HepG2 (cell line): Measurements from ENCODE around the gene ATP10D. TPM values are rescaled to one million over a fixed set of nuclear protein-coding genes. Genes with fewer than 3 reads are reported as not detected.
A peak's percentile ranks its signal among the peaks of the same experiment; 100 is the strongest.

ENCODE experiments used
- AGO2 ChIP-seq: fragments of 200-400 bp; formaldehyde crosslinking; optimal IDR thresholded peaks from 2 replicates; pipeline ENCODE3; 2017; ENCODE audit warnings: mild to moderate bottlenecking, low read depth, low read length, moderate library complexity
- ARHGAP35 ChIP-seq: sonication (generic); formaldehyde crosslinking; IDR thresholded peaks from 2 replicates; pipeline ENCODE4 v1.9.0; 2022; ENCODE audit warnings: mild to moderate bottlenecking, inconsistent platforms, moderate library complexity, missing genetic modification reagents, borderline replicate concordance
- BORCS8-MEF2B ChIP-seq: sonication (generic); formaldehyde crosslinking; IDR thresholded peaks from 2 replicates; pipeline ENCODE4 v1.8.0; 2022; ENCODE audit warnings: mild to moderate bottlenecking, missing genetic modification reagents
- CHD2 ChIP-seq: IDR thresholded peaks from 2 replicates; pipeline ENCODE4 v1.6.1; 2011; ENCODE audit warnings: low read depth, low read length, improper control_type of control experiment
- CREB3 ChIP-seq: sonication (generic); formaldehyde crosslinking; IDR thresholded peaks from 2 replicates; pipeline ENCODE4 v1.5.0; 2020; ENCODE audit warnings: missing genetic modification reagents
- FOXO4 ChIP-seq: sonication (generic); formaldehyde crosslinking; conservative IDR thresholded peaks from 2 replicates; pipeline ENCODE4 v1.8.1; 2023; ENCODE audit warnings: missing genetic modification reagents
- HES4 ChIP-seq: sonication (generic); formaldehyde crosslinking; IDR thresholded peaks from 2 replicates; pipeline ENCODE4 v1.9.0; 2021; ENCODE audit warnings: mild to moderate bottlenecking, missing genetic modification reagents, borderline replicate concordance
- HIVEP1 ChIP-seq: sonication (generic); formaldehyde crosslinking; IDR thresholded peaks from 2 replicates; pipeline ENCODE4 v1.4.0; 2020; ENCODE audit warnings: mild to moderate bottlenecking, missing genetic modification reagents
- MEF2D ChIP-seq: sonication (generic); formaldehyde crosslinking; IDR thresholded peaks from 2 replicates; pipeline ENCODE4 v1.5.1; 2020; ENCODE audit warnings: mild to moderate bottlenecking, missing genetic modification reagents
- MXD3 ChIP-seq: IDR thresholded peaks from 2 replicates; pipeline ENCODE4 v1.6.1; 2016; ENCODE audit warnings: mild to moderate bottlenecking, missing biosample characterization, missing genetic modification reagents
- NFATC3 ChIP-seq: sonication (generic); formaldehyde crosslinking; IDR thresholded peaks from 2 replicates; pipeline ENCODE4 v1.5.1; 2020; ENCODE audit warnings: mild to moderate bottlenecking, missing genetic modification reagents
- NFE2L1 ChIP-seq: sonication (generic); formaldehyde crosslinking; IDR thresholded peaks from 2 replicates; pipeline ENCODE4 v1.4.0; 2020; ENCODE audit warnings: missing genetic modification reagents, mild to moderate bottlenecking, borderline replicate concordance
- NFRKB ChIP-seq: fragments of 450-650 bp; IDR thresholded peaks from 2 replicates; pipeline ENCODE4 v1.6.1; 2017
- PCBP1 ChIP-seq: fragments of 200-400 bp; formaldehyde crosslinking; IDR thresholded peaks from 2 replicates; pipeline ENCODE4 v1.6.1; 2017; ENCODE audit warnings: mild to moderate bottlenecking, low read depth, low read length, borderline replicate concordance
- POGK ChIP-seq: sonication (generic); formaldehyde crosslinking; conservative IDR thresholded peaks from 2 replicates; pipeline ENCODE4 v1.8.0; 2022; ENCODE audit warnings: mild to moderate bottlenecking, moderate library complexity, missing genetic modification reagents
- RXRA ChIP-seq: sonication (generic); formaldehyde crosslinking; IDR thresholded peaks from 2 replicates; pipeline ENCODE4 v1.5.1; 2020; ENCODE audit warnings: missing genetic modification reagents
- TSC22D2 ChIP-seq: sonication (generic); formaldehyde crosslinking; IDR thresholded peaks from 2 replicates; pipeline ENCODE4 v1.5.1; 2020; ENCODE audit warnings: missing genetic modification reagents, mild to moderate bottlenecking, borderline replicate concordance
- ZNF329 ChIP-seq: sonication (generic); formaldehyde crosslinking; IDR thresholded peaks from 2 replicates; pipeline ENCODE4 v1.9.0; 2021; ENCODE audit warnings: low read depth, mild to moderate bottlenecking, missing genetic modification reagents
- ZNF431 ChIP-seq: sonication (generic); formaldehyde crosslinking; IDR thresholded peaks from 2 replicates; pipeline ENCODE4 v1.9.0; 2022; ENCODE audit warnings: missing genetic modification reagents, low read depth, mild to moderate bottlenecking, borderline replicate concordance
- ZNF644 ChIP-seq: IDR thresholded peaks from 2 replicates; pipeline ENCODE4 v1.6.1; 2016; ENCODE audit warnings: low read depth
- ZNF704 ChIP-seq: sonication (generic); formaldehyde crosslinking; IDR thresholded peaks from 2 replicates; pipeline ENCODE4 v1.8.1; 2023; ENCODE audit warnings: mild to moderate bottlenecking, inconsistent platforms, moderate library complexity, missing genetic modification reagents, borderline replicate concordance
- ZSCAN29 ChIP-seq: sonication (generic); formaldehyde crosslinking; conservative IDR thresholded peaks from 2 replicates; pipeline ENCODE4 v1.4.0; 2020; ENCODE audit warnings: mild to moderate bottlenecking, missing genetic modification reagents
- polyA plus RNA-seq, 8 experiments: library from polyadenylated mRNA; depleted of rRNA in 3 of 8; stranded (reverse) in 7 of 8; unstranded in 1 of 8; fragments of >200 nt; fragmentation: Illumina TruSeq in 4 of 8; extraction: Trizol in 4 of 8; gene quantifications; 2 replicates each; pipeline versions ENCODE4 v1.2.1 to v1.2.3, GENCODE V29; 2011 to 2016; ENCODE audit warnings: low read depth in 4 of 8, missing spikeins in 1 of 8, mixed read lengths in 1 of 8; ENCODE audit not compliant: insufficient read depth in 1 of 8
- total RNA-seq, 5 experiments: library from RNA; depleted of rRNA; stranded (reverse); fragments of >200 nt; fragmentation: Illumina TruSeq; extraction: Trizol; gene quantifications; 2 replicates each; pipeline ENCODE4 v1.2.3, GENCODE V29; 2016; ENCODE audit warnings: low read depth in 1 of 5

The ATP10D gene
- total and polyA plus RNA-seq, 2 of the 13 experiments (the other 11 are each of a cell fraction or from before 2014, with no cell fraction given): 2.2 to 9.8 TPM

- no peak for TF ChIP-seq TSC22D2
- peak; percentile 70 for TF ChIP-seq POGK (CRISPR knock-in tag)
- TF ChIP-seq MXD3 (CRISPR knock-in tag): peak; percentile 45; the same call in 1 of the 2 replicates
- no peak for TF ChIP-seq CREB3 (CRISPR knock-in tag)
- TF ChIP-seq MEF2D: no peak
- TF ChIP-seq ZSCAN29 (CRISPR knock-in tag): 0 out of 2 replicates have a peak, but pooled peaks have one; percentile 32
- no peak for TF ChIP-seq NFATC3
- no peak for TF ChIP-seq BORCS8-MEF2B (CRISPR knock-in tag)
- no peak for TF ChIP-seq HES4 (CRISPR knock-in tag)
- no peak for TF ChIP-seq PCBP1
- TF ChIP-seq ZNF329 (CRISPR knock-in tag): no peak
- peak; percentile 20; the same call in 1 of the 2 replicates for TF ChIP-seq RXRA (CRISPR knock-in tag)
- TF ChIP-seq HIVEP1 (CRISPR knock-in tag): no peak
- TF ChIP-seq ZNF704 (CRISPR knock-in tag): peak; percentile 73; the same call in 1 of the 2 replicates
- TF ChIP-seq NFRKB: no peak
- TF ChIP-seq NFE2L1 (CRISPR knock-in tag): no peak
- TF ChIP-seq ZNF644: no peak
- no peak for TF ChIP-seq AGO2
- no peak for TF ChIP-seq ZNF431
- TF ChIP-seq FOXO4: no peak
- TF ChIP-seq CHD2: no peak
- TF ChIP-seq ARHGAP35 (CRISPR knock-in tag): no peak
These were observed at the start of gene ATP10D (continued) for GRCh38 chr4:47485047-47485692.
